ENCODE data around the gene SYTL2. TPM values are rescaled to one million over a fixed set of nuclear protein-coding genes. Genes with fewer than 3 reads are reported as not detected.

SYTL2 gene
- total RNA-seq, 1 experiment from 2014 or later, result 5.2 TPM

GRCh38 chr11:85806876-85807275, 4.1 kb downstream of the SYTL2 start:
- Histone ChIP-seq H3K27me3 (ENCODE audit: insufficient read depth, low read length) (no peaks in the 10 kb centered on the region; the same call in 1 of the 2 replicates), H4K20me1 (ENCODE audit: control insufficient read depth, insufficient read depth, insufficient read length) (peaks cover 3% of the 10 kb centered on the region), H3K18ac (ENCODE audit: insufficient read length, low read depth, low read length) (no peak overlapping the region), H3K9ac (ENCODE audit: extremely low read depth, insufficient read length, low read length) (no peak overlapping the region), H2AK5ac (ENCODE audit: insufficient read length, low read length) (no peak overlapping the region), H3K4ac (ENCODE audit: low read depth, low read length) (no peak overlapping the region), H2AFZ (ENCODE audit: low read length) (no peak overlapping the region), H2BK20ac (ENCODE audit: low read depth, low read length, poor library complexity, severe bottlenecking) (no peak overlapping the region), H3K79me2 (ENCODE audit: insufficient read depth, low read length) (no peaks in the 10 kb centered on the region), H3K23ac (ENCODE audit: insufficient read length, low read depth, low read length) (no peak overlapping the region), H2BK15ac (ENCODE audit: low read depth, low read length) (no peak overlapping the region), H4K8ac (replicated peaks; ENCODE audit: insufficient read length, low read depth, low read length) (no peak overlapping the region), H3K79me1 (ENCODE audit: insufficient read depth, low read depth, low read length, poor library complexity, severe bottlenecking) (no peaks in the 10 kb centered on the region), H4K91ac (ENCODE audit: insufficient read length, low read depth, low read length) (no peak overlapping the region), H3K4me1 (ENCODE audit: insufficient read depth, low read length) (peaks cover 2% of the 10 kb centered on the region; the same call in 1 of the 2 replicates), H3K23me2 (ENCODE audit: insufficient read length, low read depth, low read length, poor library complexity, severe bottlenecking) (peaks cover 11% of the 10 kb centered on the region), H3K56ac (ENCODE audit: insufficient read length, low read depth, low read length) (no peak overlapping the region), H2BK12ac (ENCODE audit: insufficient read length, low read depth, low read length) (no peak overlapping the region), H3T11ph (ENCODE audit: low read length) (no peak overlapping the region), H3K4me2 (ENCODE audit: insufficient read depth, insufficient read length, low read length) (no peak overlapping the region), H3K9me3 (ENCODE audit: control insufficient read depth, low read depth, low read length) (no peaks in the 10 kb centered on the region), H2BK120ac (ENCODE audit: low read depth, low read length, poor library complexity, severe bottlenecking) (no peak overlapping the region), H2BK5ac (ENCODE audit: insufficient read length, low read length) (no peak overlapping the region), H3K14ac (ENCODE audit: insufficient read depth, low read length) (no peak overlapping the region), H4K5ac (ENCODE audit: insufficient read length, low read depth, low read length) (no peak overlapping the region), H3K27ac (ENCODE audit: insufficient read length, low read depth, low read length) (no peak overlapping the region)
- Mint-ChIP-seq H3K27ac (no peak overlapping the region), H3K4me1 (peaks cover 17 to 20% of the 10 kb centered on the region in 2 experiments), H3K9me3 (no peaks in the 10 kb centered on the region), H3K36me3 (ENCODE audit: insufficient read depth in 1 of 3, low read depth in 3 of 3) (no peaks in the 10 kb centered on the region), H3K27me3 (ENCODE audit: low read depth) (peaks cover 29% of the 10 kb centered on the region), H3K4me3 (no peak overlapping the region)
- no CpG with 5 or more reads among the region's 2 CpGs for WGBS (ENCODE audit: extremely low coverage, insufficient read length, low lambda C conversion rate)
- TF ChIP-seq CTCF (conservative IDR thresholded peaks at IDR 0.05), result no peak
- no peak for DNase-seq
